AG09319 (cell line): Measurements from ENCODE around the gene XRN2.

Experiments
- DNase-seq: peaks from one replicate; pipeline ENCODE4 v3.0.0-alpha.2; 2010; ENCODE audit warnings: low read depth; ENCODE audit errors: extremely low read depth
- CTCF ChIP-seq: IDR thresholded peaks from 2 replicates; pipeline ENCODE4 v1.5.1; 2011; ENCODE audit warnings: low read depth, mild to moderate bottlenecking, inconsistent platforms, low read length, moderate library complexity

XRN2 gene

GRCh38 chr20:21377701-21378100 lies 74.6 kb downstream of the XRN2 start:
- no peak for TF ChIP-seq CTCF
- DNase-seq: no peak

GRCh38 chr20:21378259-21378658 lies 75.1 kb downstream of the XRN2 start:
- no peak for DNase-seq
- no peak for TF ChIP-seq CTCF

GRCh38 chr20:21380711-21381110 lies 77.6 kb downstream of the XRN2 start:
- no peak for DNase-seq
- no peak for TF ChIP-seq CTCF

GRCh38 chr20:21381619-21382018 lies 78.5 kb downstream of the XRN2 start:
- no peak for DNase-seq
- no peak for TF ChIP-seq CTCF

- no peak for DNase-seq
- TF ChIP-seq CTCF: no peak
Observed at GRCh38 chr20:21384308-21384892, 81.3 kb downstream of the XRN2 start.

GRCh38 chr20:21386111-21386510 lies 83.0 kb downstream of the XRN2 start:
- TF ChIP-seq CTCF: no peak
- no peak for DNase-seq

- DNase-seq: no peak
- no peak for TF ChIP-seq CTCF
Observed at GRCh38 chr20:21387528-21387927, 84.4 kb downstream of the XRN2 start.
